Measurements from ENCODE around the gene MSANTD2.
A peak's percentile ranks its signal among the peaks of the same experiment; 100 is the strongest.

MSANTD2 gene

GRCh38 chr11:124841840-124842239 is 41.6 kb upstream of the MSANTD2 start:
- Histone ChIP-seq H3K4me3 (ENCODE audit: low read depth, low read length) (no peak overlapping the region), H3K36me3 (no peaks in the 10 kb centered on the region), H3K27ac (no peak overlapping the region), H3K9me3 (ENCODE audit: severe bottlenecking) (no peaks in the 10 kb centered on the region), H3K27me3 (ENCODE audit: insufficient read depth, low read depth, severe bottlenecking) (no peaks in the 10 kb centered on the region)
- no peak for DNase-seq
- TF ChIP-seq, protein P1, sequence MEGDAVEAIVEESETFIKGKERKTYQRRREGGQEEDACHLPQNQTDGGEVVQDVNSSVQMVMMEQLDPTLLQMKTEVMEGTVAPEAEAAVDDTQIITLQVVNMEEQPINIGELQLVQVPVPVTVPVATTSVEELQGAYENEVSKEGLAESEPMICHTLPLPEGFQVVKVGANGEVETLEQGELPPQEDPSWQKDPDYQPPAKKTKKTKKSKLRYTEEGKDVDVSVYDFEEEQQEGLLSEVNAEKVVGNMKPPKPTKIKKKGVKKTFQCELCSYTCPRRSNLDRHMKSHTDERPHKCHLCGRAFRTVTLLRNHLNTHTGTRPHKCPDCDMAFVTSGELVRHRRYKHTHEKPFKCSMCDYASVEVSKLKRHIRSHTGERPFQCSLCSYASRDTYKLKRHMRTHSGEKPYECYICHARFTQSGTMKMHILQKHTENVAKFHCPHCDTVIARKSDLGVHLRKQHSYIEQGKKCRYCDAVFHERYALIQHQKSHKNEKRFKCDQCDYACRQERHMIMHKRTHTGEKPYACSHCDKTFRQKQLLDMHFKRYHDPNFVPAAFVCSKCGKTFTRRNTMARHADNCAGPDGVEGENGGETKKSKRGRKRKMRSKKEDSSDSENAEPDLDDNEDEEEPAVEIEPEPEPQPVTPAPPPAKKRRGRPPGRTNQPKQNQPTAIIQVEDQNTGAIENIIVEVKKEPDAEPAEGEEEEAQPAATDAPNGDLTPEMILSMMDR (IDR thresholded peaks at IDR 0.05; ENCODE audit: low read depth, low read length) = no peak

DNA sequence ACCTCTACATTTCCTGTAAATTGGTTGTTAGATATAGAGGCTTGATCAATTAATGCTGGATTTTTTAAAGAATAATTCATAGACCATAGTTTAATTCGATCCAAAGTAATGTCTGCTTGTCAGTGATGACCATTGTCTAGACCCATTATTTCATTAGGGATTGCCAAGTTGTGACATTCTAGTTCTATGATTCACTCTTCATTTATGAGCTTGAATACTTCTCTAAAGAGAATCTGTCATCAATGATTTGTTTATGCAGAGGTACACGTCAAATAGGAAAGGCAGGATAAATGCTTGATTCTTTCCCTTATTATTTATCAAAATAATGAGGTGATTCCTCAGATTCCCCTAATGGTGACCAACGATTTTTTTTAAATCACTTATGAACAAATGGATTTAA is 41.0 kb upstream of the MSANTD2 start:
- Histone ChIP-seq H3K27ac (no peak overlapping the region), H3K27me3 (ENCODE audit: insufficient read depth, low read depth, severe bottlenecking) (no peaks in the 10 kb centered on the region)

DNA sequence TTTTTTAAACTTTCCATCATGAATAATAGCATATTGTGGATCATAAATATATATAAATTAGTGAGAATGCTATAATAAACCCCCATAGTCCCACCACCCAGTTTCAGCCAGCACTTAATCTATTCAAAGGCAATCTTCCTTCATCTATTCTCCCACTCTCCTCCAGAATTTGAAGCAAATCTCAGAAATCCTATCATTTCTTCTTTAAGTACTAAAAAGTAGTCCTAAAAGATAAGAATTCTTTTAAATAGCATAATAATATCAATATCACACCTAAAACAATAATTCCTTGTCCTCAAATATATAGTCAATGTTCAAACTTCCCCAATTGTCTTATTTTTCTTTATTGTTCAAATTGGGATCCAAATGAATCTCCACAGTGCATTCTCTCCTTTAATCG is 40.5 kb upstream of the MSANTD2 start:
- TF ChIP-seq, protein P1 (IDR thresholded peaks at IDR 0.05; ENCODE audit: low read depth, low read length) = no peak
- H3K4me3 ChIP-seq (ENCODE audit: low read depth, low read length) = no peak overlapping the region
- no peaks in the 10 kb centered on the region for H3K27me3 ChIP-seq (ENCODE audit: insufficient read depth, low read depth, severe bottlenecking)
- no peaks in the 10 kb centered on the region for H3K36me3 ChIP-seq
- H3K9me3 ChIP-seq (ENCODE audit: severe bottlenecking) = no peaks in the 10 kb centered on the region
- H3K27ac ChIP-seq = no peak overlapping the region
- no peak for DNase-seq

More for the DNA sequence above, 41.0 kb upstream of the MSANTD2 start:
- Histone ChIP-seq H3K36me3 (no peaks in the 10 kb centered on the region), H3K9me3 (ENCODE audit: severe bottlenecking) (no peaks in the 10 kb centered on the region), H3K4me3 (ENCODE audit: low read depth, low read length) (no peak overlapping the region)
- TF ChIP-seq, protein P1 (IDR thresholded peaks at IDR 0.05; ENCODE audit: low read depth, low read length) = no peak
- DNase-seq = no peak

GRCh38 chr11:124839972-124840621 is 39.9 kb upstream of the MSANTD2 start:
- H3K4me3 ChIP-seq (ENCODE audit: low read depth, low read length) = peak overlapping the region; percentile 39
- no peaks in the 10 kb centered on the region for H3K36me3 ChIP-seq
- DNase-seq = no peak
- TF ChIP-seq, protein P1 (IDR thresholded peaks at IDR 0.05; ENCODE audit: low read depth, low read length) = no peak
- no peaks in the 10 kb centered on the region for H3K9me3 ChIP-seq (ENCODE audit: severe bottlenecking)
- no peaks in the 10 kb centered on the region for H3K27me3 ChIP-seq (ENCODE audit: insufficient read depth, low read depth, severe bottlenecking)
- no peak overlapping the region for H3K27ac ChIP-seq

GRCh38 chr11:124839128-124839971 is 39.1 kb upstream of the MSANTD2 start:
- H3K27me3 ChIP-seq (ENCODE audit: insufficient read depth, low read depth, severe bottlenecking) = no peaks in the 10 kb centered on the region
- H3K27ac ChIP-seq = peak overlapping the region; percentile 45
- no peaks in the 10 kb centered on the region for H3K36me3 ChIP-seq
- no peaks in the 10 kb centered on the region for H3K9me3 ChIP-seq (ENCODE audit: severe bottlenecking)
- peak; percentile 51 for DNase-seq
- H3K4me3 ChIP-seq (ENCODE audit: low read depth, low read length) = peak overlapping the region; percentile 39
- TF ChIP-seq, protein P1 (IDR thresholded peaks at IDR 0.05; ENCODE audit: low read depth, low read length) = no peak

Data from WERI-Rb-1 (cell line).